Choroid plexus epithelial cell (primary cell): ENCODE results near the gene C1QTNF2.

Experiments used
- DNase-seq: peaks from one replicate; pipeline ENCODE4 v3.0.0-alpha.2; 2010; ENCODE audit warnings: low read depth
- H3K4me3 ChIP-seq: 2 replicates; pipeline ENCODE4 v1.5.1; 2011; ENCODE audit warnings: low read depth, mild to moderate bottlenecking, control low read depth, low read length, moderate library complexity
- CTCF ChIP-seq: conservative IDR thresholded peaks from 2 replicates; pipeline ENCODE4 v1.5.1; 2011; ENCODE audit warnings: low read depth, mild to moderate bottlenecking, control low read depth, inconsistent platforms, low read length, moderate library complexity

Gene C1QTNF2

GRCh38 chr5:160369990-160370712, at the start of gene C1QTNF2:
Gene C1QTNF2, minus strand, starts transcription at chr5:160370626. Its CDS starts 15,615 bp downstream, at chr5:160355011.
- peak within 1 kb of the TSS; percentile 61 for H3K4me3 ChIP-seq

GRCh38 chr5:160420331-160420610, 49.8 kb upstream of the C1QTNF2 start:
- no peak for TF ChIP-seq CTCF
- no peak for DNase-seq
- no peak overlapping the region for H3K4me3 ChIP-seq

More at GRCh38 chr5:160369990-160370712, at the start of gene C1QTNF2:
- TF ChIP-seq CTCF, result no peak
- peak; percentile 64 for DNase-seq

GRCh38 chr5:160419458-160420330, 49.3 kb upstream of the C1QTNF2 start:
- peak overlapping the region; percentile 93 for H3K4me3 ChIP-seq
- no peak for TF ChIP-seq CTCF
- no peak for DNase-seq

GRCh38 chr5:160418561-160419457, 48.4 kb upstream of the C1QTNF2 start, which contains the start of gene SLU7:
Gene SLU7, minus strand, starts transcription at chr5:160419081. Its CDS starts 3,787 bp downstream, at chr5:160415294.
- DNase-seq, result peak; percentile 98
- peak within 1 kb of the TSS; percentile 93 for H3K4me3 ChIP-seq
- TF ChIP-seq CTCF, result no peak

GRCh38 chr5:160399402-160400353, 29.3 kb upstream of the C1QTNF2 start, which contains the start of gene FAM200C:
Gene FAM200C, minus strand, starts transcription at chr5:160400054. Its CDS starts 4,564 bp downstream, at chr5:160395490.
- TF ChIP-seq CTCF, result no peak
- peak; percentile 97 for DNase-seq
- H3K4me3 ChIP-seq, result peak within 1 kb of the TSS; percentile 81
